GM21390 (cell line): ENCODE measurements around the gene CABP7.

Experiments used
- ATAC-seq: cut with Tn5 transposase; IDR thresholded peaks from one replicate; pipeline ENCODE4 v1.9.1; 2021; ENCODE audit not compliant: unreplicated experiment

The CABP7 gene

DNA sequence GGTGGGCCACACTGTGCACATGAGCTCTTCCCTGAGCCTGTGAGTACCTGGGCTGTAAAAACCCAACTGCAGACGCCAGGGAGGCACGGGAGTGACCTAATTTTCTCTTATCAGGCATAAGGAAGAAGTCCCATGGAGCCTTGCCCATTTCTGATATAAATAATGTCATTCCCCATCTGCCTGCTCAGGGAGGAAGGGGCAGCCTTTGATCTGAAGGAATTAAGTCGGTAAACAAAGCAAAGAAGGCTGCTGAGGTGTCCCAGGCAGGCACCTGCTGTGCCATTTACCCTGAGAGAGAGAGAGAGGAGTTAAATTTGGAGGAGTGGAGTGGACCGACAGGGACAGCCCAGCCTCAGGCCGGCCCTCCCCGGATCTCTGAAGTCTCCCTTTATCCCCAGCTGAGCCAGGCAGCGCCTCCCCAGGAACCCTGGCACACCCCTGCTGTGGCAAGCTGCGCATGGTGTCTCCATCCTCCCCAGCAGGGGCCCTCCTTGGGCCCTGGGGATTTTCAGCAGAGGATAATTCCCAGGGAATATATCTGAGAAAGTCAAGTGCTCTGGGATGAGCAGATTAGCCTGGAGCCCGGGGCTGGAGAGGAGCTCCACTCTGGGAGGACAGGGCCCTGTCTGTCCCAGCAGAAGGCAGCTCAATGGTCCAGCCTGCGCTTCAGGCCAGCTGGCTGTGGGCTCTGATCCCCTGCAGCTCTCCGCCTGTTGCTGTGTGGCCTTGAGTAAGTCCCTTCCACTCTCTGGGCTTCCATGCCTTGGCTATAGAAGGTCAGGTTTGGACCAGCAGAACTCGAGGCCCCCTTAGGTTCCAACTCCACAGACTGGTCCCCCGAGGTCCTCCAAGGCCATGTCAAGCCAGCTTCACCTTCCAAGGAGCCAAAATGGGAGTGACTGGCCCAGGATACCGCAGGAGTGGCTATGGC, 17.5 kb upstream of the CABP7 start:
- no peak for ATAC-seq

DNA sequence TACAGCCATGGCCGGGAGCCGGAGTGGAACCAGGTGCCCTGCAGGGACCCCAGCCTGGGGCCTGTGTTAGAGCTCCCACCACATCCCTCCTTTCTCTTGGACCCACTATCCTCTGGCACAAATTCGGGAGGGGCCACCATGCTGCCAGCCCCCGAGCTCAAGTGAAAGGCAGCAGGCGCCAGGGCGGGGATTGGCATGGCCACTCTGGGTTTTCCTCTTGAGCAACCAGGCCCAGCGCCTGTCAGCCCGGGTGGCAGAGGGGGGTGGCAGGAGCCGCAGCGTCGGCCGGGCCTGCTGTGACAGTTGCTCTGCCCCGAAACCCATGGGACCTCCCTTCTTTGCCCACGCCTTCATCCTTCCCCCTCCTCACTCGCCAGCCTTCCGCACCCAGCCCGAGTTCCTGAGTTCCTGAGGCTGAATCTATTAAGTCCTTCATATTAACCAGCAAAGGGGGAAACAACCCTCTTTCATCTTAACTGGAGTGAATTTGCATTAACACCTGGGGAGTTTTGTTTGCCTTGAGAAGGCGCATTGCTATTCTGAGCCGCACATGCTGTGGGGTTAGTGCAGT, 16.8 kb upstream of the CABP7 start:
- ATAC-seq, result no peak

DNA sequence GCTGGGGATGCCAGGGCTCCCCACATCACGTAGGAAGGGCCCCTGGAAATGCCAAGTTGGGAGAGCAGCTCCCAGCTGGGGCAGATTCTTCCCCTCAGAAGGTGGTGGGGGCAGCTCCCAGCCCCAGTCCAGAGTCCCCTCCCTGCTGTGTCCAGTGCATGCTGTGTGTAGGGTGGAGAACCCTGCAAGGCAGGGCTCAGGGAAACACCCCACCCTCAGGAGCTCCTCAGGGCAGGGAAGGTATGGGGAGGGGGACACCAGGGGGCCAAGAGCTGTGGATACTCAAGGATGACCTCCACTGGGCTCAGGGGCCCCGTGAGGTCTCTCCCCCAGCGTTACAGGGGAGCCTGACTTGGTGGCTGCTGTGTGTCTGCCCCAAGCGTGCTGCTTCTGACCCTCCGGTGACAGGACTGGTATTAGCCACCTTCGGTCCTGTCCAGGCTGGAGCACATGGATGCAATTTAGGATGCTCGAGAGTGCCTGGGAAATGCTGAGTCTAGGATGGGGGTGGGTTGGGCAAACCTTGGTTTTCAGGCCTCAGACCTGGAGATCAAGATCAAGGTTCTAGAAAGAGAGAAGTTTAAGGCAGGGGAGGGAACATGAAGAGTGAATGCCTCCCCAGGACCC, 16.1 kb upstream of the CABP7 start:
- ATAC-seq, result no peak

DNA sequence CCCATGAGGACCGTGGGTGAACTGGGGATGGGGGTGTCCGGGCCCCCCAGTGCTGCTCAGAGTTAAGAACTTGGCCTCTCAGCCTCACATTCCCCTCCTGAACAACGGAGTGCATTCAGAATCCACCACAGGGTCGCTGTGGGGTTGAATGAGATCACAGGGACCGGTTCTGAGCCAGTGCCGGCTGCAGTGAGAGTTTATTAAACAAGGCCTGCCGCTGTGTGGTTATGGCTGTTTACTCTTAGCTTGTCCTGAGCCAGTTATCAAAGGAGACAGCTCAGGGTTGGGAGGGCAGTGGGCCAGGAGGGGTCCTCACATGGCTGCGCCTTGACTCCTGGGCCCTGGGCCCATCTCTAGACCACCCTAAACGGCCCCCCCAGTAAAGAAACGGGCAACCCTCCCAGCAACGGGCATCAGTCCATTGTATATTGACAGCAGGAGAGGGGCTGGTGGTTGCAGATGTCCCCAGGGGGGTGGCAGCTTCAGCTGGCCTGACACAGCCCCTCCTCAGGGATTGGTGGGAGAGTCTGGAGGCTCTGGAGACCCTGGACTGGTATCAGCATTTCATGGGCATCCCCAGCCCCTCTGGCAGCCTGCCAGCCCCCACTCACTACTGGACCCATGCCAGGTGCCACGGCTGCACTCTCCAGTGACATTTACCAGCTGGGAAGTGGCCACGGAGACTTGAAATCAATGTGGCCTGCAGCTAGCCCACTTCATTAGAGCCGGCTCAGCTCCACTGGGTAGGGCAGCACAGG, 15.1 kb upstream of the CABP7 start:
- ATAC-seq, result no peak

DNA sequence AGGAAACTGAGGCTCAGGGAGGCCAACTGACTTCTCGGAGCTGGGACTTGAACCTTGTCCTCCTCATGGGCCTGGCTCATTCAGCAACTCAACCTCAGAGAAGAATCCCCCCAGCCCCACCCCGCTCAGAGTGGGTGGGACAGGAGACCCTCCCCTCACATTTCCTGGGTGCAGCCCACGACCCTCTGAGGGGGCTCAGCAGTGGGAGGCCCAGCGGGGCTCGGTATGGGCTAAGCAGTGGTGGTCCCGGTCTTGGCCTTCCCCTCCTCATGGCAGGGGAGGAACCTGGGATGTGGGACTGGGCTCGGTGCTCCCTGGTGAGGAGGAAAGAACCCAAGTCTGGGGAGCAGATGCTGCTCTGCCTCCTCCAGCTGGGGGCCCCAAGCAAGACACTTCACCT, 14.2 kb upstream of the CABP7 start:
- no peak for ATAC-seq

DNA sequence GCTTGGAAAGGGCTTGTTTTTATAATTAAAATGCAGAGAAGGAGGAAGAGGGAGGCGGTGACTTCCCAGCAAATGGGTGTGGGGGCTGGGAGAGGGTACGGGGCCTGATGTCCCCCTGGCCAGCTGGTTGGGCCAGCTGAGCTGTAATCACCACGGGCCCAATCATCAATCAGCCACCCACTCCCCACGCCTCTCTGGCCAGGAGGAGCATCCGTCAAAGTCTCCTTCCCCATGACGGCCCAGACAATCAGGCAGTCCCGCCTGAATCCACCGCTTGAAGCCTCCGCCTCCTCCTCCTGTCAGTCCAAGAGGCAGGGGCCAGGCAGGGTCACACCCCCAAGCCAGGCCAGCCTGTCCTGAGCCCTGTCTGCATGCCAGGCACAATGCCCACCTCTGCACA, 13.3 kb upstream of the CABP7 start:
- ATAC-seq, result no peak

DNA sequence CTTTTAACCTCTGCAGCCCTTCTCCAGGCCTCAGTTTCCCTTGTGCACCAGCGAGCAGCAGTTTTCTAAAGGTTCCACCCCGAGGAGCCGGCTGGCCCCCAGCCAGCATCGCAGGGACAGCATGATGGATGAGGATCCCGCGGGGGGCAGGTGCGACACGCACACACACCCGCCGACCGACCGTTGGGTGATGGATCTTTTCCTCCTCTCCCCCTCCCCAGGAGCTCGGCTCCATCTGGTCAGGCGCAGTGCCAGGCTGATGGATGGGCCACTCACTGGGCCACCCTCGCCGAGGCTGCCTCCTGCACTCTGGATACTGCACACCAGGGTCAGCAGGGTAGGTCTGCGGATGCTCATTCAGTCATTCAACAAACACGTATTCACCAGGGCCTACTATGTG, 12.8 kb upstream of the CABP7 start:
- no peak for ATAC-seq

DNA sequence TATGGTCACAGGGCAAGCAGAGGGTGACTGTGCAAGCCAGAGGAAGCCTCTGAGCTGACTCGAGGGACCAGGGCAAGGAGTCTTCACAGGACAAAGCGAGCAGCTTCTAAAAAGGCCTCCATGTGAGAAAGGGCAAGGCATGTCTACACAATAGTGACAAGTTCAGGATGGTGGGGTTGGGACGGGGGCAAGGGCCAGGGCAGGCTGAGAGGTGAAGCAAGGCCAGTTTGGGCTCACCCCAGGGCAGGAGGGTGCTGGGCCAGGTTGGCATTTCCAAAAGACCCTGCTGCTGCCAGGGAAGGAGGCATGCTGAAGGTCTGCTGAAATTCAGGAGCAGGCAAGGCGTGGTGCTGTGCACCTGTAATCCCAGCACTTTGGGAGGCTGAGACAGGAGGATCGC, 12.3 kb upstream of the CABP7 start:
- no peak for ATAC-seq

DNA sequence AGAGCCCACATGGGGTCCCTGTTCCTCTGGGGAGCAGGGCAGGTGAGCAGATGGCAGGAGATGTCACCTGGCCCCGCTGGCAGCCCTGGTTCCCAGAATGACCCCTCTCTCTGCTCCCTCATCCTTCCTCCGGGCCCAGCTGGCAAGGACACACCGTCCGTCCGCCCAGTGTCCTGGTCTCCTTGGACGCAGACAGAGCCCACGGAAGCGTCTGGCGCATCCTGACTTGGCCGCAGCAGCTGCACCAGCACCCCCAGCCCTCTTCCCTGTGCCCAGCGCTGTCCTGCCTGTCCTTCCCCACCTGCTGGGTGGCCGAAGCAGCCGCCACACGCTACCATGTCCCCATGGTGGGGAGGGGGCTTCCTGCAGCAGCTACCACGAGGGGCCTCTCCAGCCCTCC, 9.6 kb upstream of the CABP7 start:
- ATAC-seq, result no peak

DNA sequence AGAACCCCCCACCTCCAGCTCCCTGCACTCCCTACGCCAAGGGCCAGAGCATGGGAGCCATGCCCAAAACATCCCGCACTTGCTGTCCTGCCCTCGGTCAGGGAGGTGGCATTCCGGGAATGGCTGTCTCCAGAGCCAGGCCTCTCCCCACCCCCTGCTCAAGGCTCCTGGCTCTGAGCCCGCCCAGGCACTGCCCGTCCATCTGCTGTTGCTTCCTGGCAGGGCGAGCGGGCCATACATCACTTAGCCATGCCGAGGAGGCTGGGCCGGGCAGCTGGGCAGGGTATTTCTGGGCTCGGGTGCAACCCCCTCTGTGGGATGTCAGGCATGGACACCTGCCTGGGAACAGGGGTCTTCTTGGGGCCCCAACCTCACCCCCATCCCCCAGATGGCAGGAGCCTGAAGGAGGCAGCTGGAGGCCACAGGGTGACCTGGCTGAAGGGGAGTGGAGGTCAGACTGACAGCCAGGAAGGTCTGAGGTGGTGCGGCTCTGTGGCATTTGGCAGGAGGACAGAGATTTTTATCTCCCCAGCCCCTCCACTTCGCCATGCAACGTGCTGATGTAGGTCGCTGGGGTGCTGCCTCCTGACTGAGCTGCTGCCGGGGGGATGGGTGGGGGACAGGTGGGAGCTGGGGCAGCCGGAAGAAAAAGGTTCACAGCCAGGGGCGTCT, 8.7 kb upstream of the CABP7 start:
- no peak for ATAC-seq

DNA sequence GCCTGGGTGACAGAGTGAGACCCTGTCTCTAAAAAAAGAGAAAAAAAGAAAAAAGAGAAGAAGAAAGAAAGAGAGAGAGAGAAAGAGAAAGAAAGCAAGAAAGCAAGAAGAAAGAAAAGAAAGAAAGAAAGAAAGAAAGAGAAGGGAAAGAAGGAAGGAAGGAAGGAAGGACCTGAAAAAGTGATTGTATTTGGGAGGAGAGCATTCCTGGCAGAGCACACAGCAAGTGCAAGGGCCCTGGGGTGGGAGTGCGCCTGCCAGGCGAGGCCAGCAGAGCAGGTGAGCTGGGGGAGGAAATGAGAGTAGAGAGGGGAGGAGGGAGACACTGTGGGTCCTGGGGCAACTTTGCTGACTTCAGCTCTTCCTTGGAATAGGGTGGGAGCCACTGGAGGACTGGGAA, 7.7 kb upstream of the CABP7 start:
- ATAC-seq, result no peak

DNA sequence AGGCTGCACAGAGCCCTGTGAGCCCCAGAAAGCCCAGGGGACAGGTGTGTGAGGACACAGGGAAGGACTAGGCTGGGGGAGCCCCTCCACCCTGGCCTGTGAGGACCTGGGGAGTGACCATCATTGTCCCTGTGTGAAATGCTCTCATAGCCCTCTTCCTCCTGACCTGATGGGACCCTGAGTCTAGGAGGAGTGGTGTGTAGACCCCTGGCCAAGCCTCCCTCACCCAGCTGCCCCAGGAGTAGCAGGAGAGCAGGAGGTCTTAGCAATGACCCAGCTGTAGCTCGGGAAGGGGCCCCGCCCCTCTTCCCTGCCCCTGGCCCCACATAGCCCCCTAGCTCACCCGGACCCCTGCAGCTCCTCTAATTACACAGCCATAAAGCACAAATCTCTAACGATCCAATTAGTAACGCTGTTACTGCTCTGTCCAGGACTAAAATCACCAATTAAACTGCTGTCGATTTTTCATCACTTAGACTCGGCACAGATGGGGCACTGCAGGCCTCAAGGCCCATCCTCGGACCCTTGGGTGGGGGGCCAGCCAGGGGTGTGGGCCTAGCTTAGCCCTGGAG, 6.6 kb upstream of the CABP7 start:
- no peak for ATAC-seq

DNA sequence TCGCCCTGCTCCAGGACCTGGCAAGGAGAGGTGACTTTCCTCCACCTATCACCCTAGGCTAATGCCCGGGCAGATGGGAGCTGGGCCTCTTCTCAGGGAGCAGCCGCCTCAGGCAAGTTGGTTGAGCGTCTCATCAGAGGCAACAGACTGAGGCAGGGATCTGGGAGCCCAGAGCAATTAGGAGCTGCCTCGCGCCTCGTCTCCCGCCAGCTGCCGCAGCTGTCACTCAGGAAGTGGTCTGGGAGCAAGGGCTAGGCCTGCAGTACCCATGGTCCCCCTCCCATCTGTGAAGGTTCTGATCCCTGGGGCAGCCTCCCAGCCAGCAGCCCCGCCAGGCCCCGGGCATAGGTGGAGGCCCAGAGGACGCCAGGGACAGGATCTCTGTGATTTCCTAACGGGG, 4.6 kb upstream of the CABP7 start:
- no peak for ATAC-seq

DNA sequence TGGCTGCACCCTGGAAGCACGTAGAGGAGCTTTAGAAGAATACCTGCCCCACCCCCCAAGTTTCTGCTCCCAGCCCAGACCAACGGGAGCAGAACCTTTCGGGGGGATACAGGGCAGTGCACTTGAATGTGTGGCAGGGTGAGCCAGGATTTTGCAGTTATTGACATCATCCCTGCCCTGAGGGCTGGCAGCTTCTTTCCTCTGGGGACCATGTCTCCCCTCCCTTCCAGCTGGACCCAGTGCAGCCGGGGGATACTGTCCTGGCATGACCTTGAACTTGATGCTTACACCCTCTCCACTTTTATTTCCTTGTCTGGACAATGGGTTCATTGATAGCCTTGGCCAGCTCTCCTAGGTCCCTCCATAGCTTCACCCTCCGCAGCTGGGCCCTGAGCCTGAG, 4.1 kb upstream of the CABP7 start:
- no peak for ATAC-seq

DNA sequence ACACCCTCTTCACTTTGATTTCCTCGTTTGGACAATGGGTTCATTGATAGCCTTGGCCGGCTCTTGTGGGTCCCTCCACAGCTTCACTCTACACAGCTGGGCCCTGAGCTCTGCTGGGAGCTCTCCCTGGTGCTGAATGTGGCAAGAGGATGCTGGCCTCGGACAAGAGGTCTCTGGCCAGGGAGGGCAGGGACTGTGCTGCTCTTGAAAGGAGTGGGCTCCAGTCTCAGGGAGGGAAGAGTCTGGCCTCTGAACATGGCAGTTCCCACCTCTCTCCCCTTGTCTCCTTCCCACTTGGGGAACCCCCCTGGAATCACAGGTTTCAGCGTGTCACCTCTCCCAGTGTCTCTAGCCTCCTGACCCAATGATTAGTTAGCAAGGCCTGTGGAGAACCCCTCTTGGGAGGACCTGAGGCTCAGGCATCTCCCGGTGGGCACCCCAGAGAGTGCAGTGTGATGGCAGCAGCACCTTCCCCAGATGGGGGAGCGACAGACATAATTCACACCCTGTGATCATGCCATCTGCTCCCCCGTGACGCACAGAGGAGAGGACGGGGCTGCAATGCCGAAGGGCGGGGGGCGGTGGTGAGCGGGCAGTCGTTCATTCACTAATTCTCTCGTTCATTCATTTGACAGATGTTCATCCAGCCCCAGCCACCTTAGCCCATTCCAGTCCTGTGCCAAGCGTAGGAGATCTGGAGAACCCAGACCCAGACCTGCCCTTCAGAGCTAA, 2.8 kb upstream of the CABP7 start:
- ATAC-seq, result no peak

DNA sequence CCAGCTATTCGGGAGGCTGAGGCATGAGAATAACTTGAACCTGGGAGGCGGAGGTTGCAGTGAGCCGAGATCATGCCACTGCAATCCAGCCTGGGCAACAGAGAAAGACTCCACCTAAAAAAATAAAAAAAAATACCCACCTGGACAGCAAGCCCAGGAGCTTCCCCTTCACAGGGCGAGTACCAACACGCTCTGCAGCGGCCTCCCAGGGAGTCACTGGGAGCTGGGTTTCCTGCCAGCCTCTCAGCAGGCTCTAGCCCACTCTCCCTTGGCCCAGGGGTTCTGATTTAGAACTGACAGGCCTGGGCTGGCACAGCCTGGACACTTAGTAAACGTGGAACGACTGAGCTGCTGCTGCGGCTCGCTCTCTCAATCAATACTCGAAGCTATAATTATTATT, 2.0 kb upstream of the CABP7 start:
- no peak for ATAC-seq

DNA sequence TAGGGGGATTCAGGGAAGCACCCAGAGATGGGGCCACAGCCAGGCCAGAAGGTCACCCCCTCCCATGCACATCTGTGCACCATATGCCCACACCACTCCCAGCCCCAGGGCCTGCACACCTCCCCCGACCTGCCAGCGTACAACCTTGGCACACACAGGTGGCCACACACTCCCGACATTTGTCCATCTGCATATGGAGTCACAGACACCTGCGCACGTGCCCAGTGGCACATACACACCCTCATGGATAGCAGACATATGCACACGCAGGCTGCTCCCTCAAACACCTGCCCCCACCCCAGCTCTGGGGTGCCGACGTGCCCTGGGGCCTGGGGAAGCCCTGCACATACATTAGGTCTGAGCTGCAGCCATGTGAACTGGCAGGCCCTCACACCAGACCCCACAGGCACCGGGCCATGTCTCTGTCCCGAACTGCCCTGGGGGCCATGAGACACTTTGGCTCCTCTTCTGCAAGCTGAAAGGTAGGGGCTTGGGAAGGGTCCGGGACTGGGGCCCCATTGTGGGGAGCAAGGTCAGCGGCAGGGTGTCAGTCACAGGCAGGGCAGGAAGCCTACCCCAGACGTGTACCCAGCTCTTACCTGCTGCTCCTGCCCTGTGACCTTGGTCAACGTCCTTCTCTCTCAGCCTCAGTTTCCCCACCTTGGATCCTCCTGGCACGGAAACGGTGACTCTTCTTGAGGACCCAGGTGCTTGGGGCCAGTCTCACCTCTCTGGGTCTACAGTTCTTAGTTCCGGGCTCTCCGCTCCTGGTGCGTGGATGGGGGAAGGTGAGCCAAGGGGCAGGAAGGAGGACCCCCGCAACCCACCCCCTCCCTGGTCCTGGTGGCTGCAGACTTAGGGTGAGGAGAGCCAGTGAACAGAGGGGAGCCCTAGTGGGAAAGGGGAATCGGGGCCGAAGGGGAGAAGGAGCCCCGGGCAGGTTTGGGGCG, 579 bp upstream of the CABP7 start:
- no peak for ATAC-seq

DNA sequence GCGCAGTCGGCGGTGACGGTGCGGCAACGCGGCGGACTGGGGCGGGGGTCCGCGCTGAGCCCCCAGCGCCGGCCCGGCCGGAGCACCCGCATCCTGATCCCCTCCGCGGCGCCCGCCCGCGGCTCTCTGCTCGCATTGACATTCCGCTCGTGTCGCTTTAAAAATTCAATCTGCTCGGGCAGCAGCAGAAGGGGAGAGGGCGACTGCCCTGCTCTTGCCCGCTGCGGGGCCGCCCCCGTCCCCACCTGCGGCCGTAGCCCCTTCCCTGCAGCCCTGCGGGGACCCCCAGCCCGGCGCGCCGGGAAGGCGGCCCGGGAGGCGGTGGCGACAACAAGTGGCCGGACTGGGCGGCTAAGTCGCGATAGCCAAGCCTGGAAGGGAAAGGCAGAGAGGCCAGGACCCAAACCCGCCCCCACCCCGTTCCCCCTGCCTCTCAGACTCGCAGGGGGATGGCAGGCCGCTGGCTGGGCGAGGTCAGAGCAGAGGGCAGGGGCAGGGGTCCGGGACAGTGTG, 1.1 kb downstream of the CABP7 start:
- ATAC-seq, result no peak

DNA sequence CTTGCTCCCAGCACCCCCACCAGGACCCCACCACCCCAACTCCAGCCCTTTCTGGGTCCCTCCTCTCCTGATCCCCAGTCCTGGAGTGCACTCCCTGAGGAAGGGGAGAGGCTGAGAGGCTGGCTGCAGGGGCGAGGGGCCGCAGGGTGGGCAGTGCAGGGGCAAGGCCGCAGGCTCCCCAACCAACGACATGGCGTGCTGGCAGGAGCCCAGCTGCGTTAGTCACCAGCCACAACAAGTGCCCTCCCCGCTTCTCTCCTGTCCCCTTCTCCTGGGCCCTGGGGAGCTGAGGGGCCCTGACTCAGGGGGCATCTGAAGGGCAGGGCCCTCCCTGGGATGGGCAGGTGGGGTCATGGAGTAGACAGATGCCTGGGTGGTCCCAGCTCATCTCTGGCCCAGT, 2.3 kb downstream of the CABP7 start:
- ATAC-seq, result no peak
